GM23338 (cell line): ENCODE measurements around the gene NDST3. TPM values are rescaled to one million over a fixed set of nuclear protein-coding genes. Genes with fewer than 3 reads are reported as not detected.
A peak's percentile ranks its signal among the peaks of the same experiment; 100 is the strongest.

Experiments
- ATAC-seq: fragments of 200-7000 bp; cut with Tn5 transposase; 3 replicates; pipeline ENCODE4 v1.9.1; 2020
- DNase-seq: peaks from one replicate; pipeline ENCODE4 v3.0.0-alpha.2; 2015; ENCODE audit warnings: low spot score
- H2AFZ ChIP-seq: fragments of 200-600 bp; sonication (generic); 2 replicates; pipeline ENCODE4 v1.8.0; 2016; ENCODE audit warnings: antibody characterized with exemption, mild to moderate bottlenecking, moderate library complexity
- H3F3A ChIP-seq: fragments of 200-600 bp; sonication (generic); replicated peaks from 2 replicates; pipeline ENCODE4 v1.8.0; 2017; ENCODE audit warnings: antibody characterized with exemption, mixed run types, low read depth
- H3K27ac ChIP-seq: fragments of 200-600 bp; sonication (generic); 2 replicates; pipeline ENCODE4 v1.6.1; 2016; ENCODE audit warnings: low read depth
- H3K27me3 ChIP-seq: fragments of 200-600 bp; sonication (generic); 2 replicates; pipeline ENCODE4 v1.8.0; 2016; ENCODE audit warnings: mild to moderate bottlenecking, mixed run types, moderate library complexity; ENCODE audit not compliant: insufficient read depth
- H3K36me3 ChIP-seq: fragments of 200-600 bp; sonication (generic); 2 replicates; pipeline ENCODE4 v1.8.0; 2016; ENCODE audit warnings: mild to moderate bottlenecking; ENCODE audit not compliant: insufficient read depth
- H3K4me1 ChIP-seq: fragments of 200-600 bp; sonication (generic); 2 replicates; pipeline ENCODE4 v1.8.0; 2016; ENCODE audit warnings: mild to moderate bottlenecking, moderate library complexity; ENCODE audit not compliant: insufficient read depth
- H3K4me2 ChIP-seq: fragments of 200-600 bp; sonication (generic); 2 replicates; pipeline ENCODE4 v1.7.1; 2017; ENCODE audit warnings: mixed run types
- H3K4me3 ChIP-seq: fragments of 200-600 bp; sonication (generic); 2 replicates; pipeline ENCODE4 v1.6.1; 2016; ENCODE audit warnings: mixed run types
- H3K79me2 ChIP-seq: fragments of 200-600 bp; sonication (generic); replicated peaks from 2 replicates; pipeline ENCODE4 v1.8.0; 2017; ENCODE audit warnings: mild to moderate bottlenecking; ENCODE audit not compliant: insufficient read depth
- H3K9me2 ChIP-seq: fragments of 200-600 bp; sonication (generic); 2 replicates; pipeline ENCODE4 v1.8.0; 2017; ENCODE audit not compliant: insufficient read depth
- H4K20me1 ChIP-seq: fragments of 200-600 bp; sonication (generic); replicated peaks from 2 replicates; pipeline ENCODE4 v1.8.0; 2017; ENCODE audit warnings: mild to moderate bottlenecking; ENCODE audit not compliant: insufficient read depth
- H3K27ac Mint-ChIP-seq: 2 replicates; pipeline ENCODE4 v1.8.0; 2020; ENCODE audit warnings: inconsistent platforms, mild to moderate bottlenecking, moderate library complexity, mixed read lengths
- H3K27me3 Mint-ChIP-seq: 3 replicates; pipeline ENCODE4 v1.8.0; 2022; ENCODE audit warnings: low read depth, mild to moderate bottlenecking, moderate library complexity, mixed read lengths, inconsistent platforms; ENCODE audit not compliant: insufficient read depth, poor library complexity
- H3K36me3 Mint-ChIP-seq: 3 replicates; pipeline ENCODE4 v1.8.0; 2021; ENCODE audit warnings: low read depth, mild to moderate bottlenecking, inconsistent platforms, moderate library complexity, mixed read lengths
- H3K4me1 Mint-ChIP-seq: 3 replicates; pipeline ENCODE4 v1.8.0; 2020; ENCODE audit warnings: mild to moderate bottlenecking, inconsistent platforms, mixed read lengths
- H3K4me3 Mint-ChIP-seq: 3 replicates; pipeline ENCODE4 v1.8.0; 2021; ENCODE audit warnings: moderate library complexity, mild to moderate bottlenecking, inconsistent platforms, mixed read lengths
- H3K9me3 Mint-ChIP-seq: 3 replicates; pipeline ENCODE4 v1.8.0; 2020; ENCODE audit warnings: moderate library complexity, mild to moderate bottlenecking, inconsistent platforms, mixed read lengths
- CTCF ChIP-seq, 2 experiments: fragments of 200-600 bp in 1 of 2; sonication (generic) in 1 of 2; conservative IDR thresholded peaks; 2 replicates each; pipeline versions ENCODE4 v1.5.1 to v1.6.1; 2016 to 2017; ENCODE audit warnings: antibody characterized with exemption in 2 of 2, low read depth in 2 of 2, mild to moderate bottlenecking in 2 of 2, moderate library complexity in 1 of 2
- ETS1 ChIP-seq: IDR thresholded peaks from 2 replicates; pipeline ENCODE4 v1.6.1; 2016; ENCODE audit warnings: antibody characterized with exemption
- EZH2 ChIP-seq: fragments of 200-600 bp; sonication (generic); IDR thresholded peaks from one replicate; pipeline ENCODE4 v1.8.0; 2017; ENCODE audit warnings: antibody characterized with exemption, mild to moderate bottlenecking, low read depth; ENCODE audit not compliant: unreplicated experiment
- JUNB ChIP-seq: IDR thresholded peaks from one replicate; pipeline ENCODE4 v1.6.1; 2016; ENCODE audit warnings: antibody characterized with exemption; ENCODE audit not compliant: unreplicated experiment
- NANOG ChIP-seq: IDR thresholded peaks from 2 replicates; pipeline ENCODE4 v1.6.1; 2016; ENCODE audit warnings: antibody characterized with exemption, borderline replicate concordance
- POLR2AphosphoS5 ChIP-seq: IDR thresholded peaks from 2 replicates; pipeline ENCODE4 v1.6.1; 2016; ENCODE audit warnings: antibody characterized with exemption, low read depth
- STAT1 ChIP-seq: IDR thresholded peaks from one replicate; pipeline ENCODE4 v1.6.1; 2016; ENCODE audit warnings: antibody characterized with exemption; ENCODE audit not compliant: unreplicated experiment
- ZNF114 ChIP-seq: fragments of 250-450 bp; sonication (Bioruptor Pico); IDR thresholded peaks from 2 replicates; pipeline ENCODE4 v1.5.0; 2020; ENCODE audit warnings: mild to moderate bottlenecking, moderate library complexity
- ZNF331 ChIP-seq: fragments of 250-450 bp; sonication (Bioruptor Pico); IDR thresholded peaks from 2 replicates; pipeline ENCODE4 v1.5.0; 2020; ENCODE audit warnings: low read depth, mild to moderate bottlenecking, moderate library complexity
- ZNF462 ChIP-seq: fragments of 250-450 bp; sonication (Bioruptor Pico); IDR thresholded peaks from 2 replicates; pipeline ENCODE4 v1.5.0; 2020; ENCODE audit warnings: mild to moderate bottlenecking, moderate library complexity
- polyA plus RNA-seq: library from polyadenylated mRNA; unstranded; fragments of >200 nt; fragmentation: Nextera tagmentation; extraction: Ambion mirVana; gene quantifications from 2 replicates; pipeline ENCODE4 v1.2.1, GENCODE V29; 2016
- total RNA-seq: library from RNA; depleted of rRNA; stranded (reverse); fragments of >200 nt; shearing (Covaris generic); gene quantifications from 2 replicates; pipeline ENCODE4 v1.2.3, GENCODE V29; 2014

Gene NDST3
- total and polyA plus RNA-seq, 2 experiments from 2014 or later, result 0.19 to 0.56 TPM

- no peaks in the 10 kb centered on the region for H3K9me2 ChIP-seq
- no peaks in the 10 kb centered on the region for H3K79me2 ChIP-seq
- no peak overlapping the region for H3K4me3 ChIP-seq
- ATAC-seq (peak; percentile 97), DNase-seq (peak; percentile 50)
- peak overlapping the region; percentile 12; the same call in 1 of the 2 replicates for H3K27ac Mint-ChIP-seq
- peaks cover 22% of the 10 kb centered on the region for H3K4me1 ChIP-seq
- no peak for TF ChIP-seq EZH2
- 0 out of 4 replicates have a peak, but pooled peaks of 1 of the 2 experiments have one; percentile 9 for TF ChIP-seq CTCF (conservative IDR thresholded peaks at IDR 0.05; ENCODE audit: low read depth in 2 of 2)
- TF ChIP-seq POLR2AphosphoS5, result no peak
- no peak overlapping the region for H3K4me2 ChIP-seq
- no peaks in the 10 kb centered on the region for H4K20me1 ChIP-seq
- no peaks in the 10 kb centered on the region for H3K36me3 ChIP-seq
- H3K9me3 Mint-ChIP-seq, result no peaks in the 10 kb centered on the region
- no peak overlapping the region for H3K27ac ChIP-seq
- no peaks in the 10 kb centered on the region for H3K27me3 ChIP-seq
- H3F3A ChIP-seq, result no peaks in the 10 kb centered on the region
- H3K4me3 Mint-ChIP-seq, result no peak overlapping the region
- H2AFZ ChIP-seq, result no peak overlapping the region
- H3K36me3 Mint-ChIP-seq, result no peaks in the 10 kb centered on the region
- H3K4me1 Mint-ChIP-seq, result peaks cover 26% of the 10 kb centered on the region
- peaks cover 3% of the 10 kb centered on the region for H3K27me3 Mint-ChIP-seq
Observed at GRCh38 chr4:118120120-118120760, 86.0 kb downstream of the NDST3 start.

- Histone ChIP-seq H3K9me2 (no peaks in the 10 kb centered on the region), H3K27me3 (no peaks in the 10 kb centered on the region), H3K36me3 (no peaks in the 10 kb centered on the region), H2AFZ (no peak overlapping the region), H3K4me1 (peaks cover 10% of the 10 kb centered on the region), H3K79me2 (no peaks in the 10 kb centered on the region), H3K4me2 (no peak overlapping the region), H3K27ac (no peak overlapping the region), H3K4me3 (no peak overlapping the region), H3F3A (no peaks in the 10 kb centered on the region), H4K20me1 (no peaks in the 10 kb centered on the region)
- peaks cover 17% of the 10 kb centered on the region for H3K4me1 Mint-ChIP-seq
- ATAC-seq (no peak), DNase-seq (no peak)
- no peak overlapping the region for H3K4me3 Mint-ChIP-seq
- H3K9me3 Mint-ChIP-seq, result no peaks in the 10 kb centered on the region
- no peak overlapping the region; the same call in 1 of the 2 replicates for H3K27ac Mint-ChIP-seq
- H3K36me3 Mint-ChIP-seq, result no peaks in the 10 kb centered on the region
- H3K27me3 Mint-ChIP-seq, result no peaks in the 10 kb centered on the region
- no peak for TF ChIP-seq STAT1
- no peak for TF ChIP-seq CTCF (conservative IDR thresholded peaks at IDR 0.05; ENCODE audit: low read depth in 2 of 2)
- TF ChIP-seq ETS1, result no peak
- no peak for TF ChIP-seq ZNF462
- no peak for TF ChIP-seq ZNF114 (CRISPR knock-in tag)
- TF ChIP-seq NANOG, result no peak
- TF ChIP-seq ZNF331 (CRISPR knock-in tag), result no peak
- no peak for TF ChIP-seq JUNB
Observed at GRCh38 chr4:118124997-118125396, 90.7 kb downstream of the NDST3 start.
